ENCODE measurements around the gene HIP1. TPM values are rescaled to one million over a fixed set of nuclear protein-coding genes. Genes with fewer than 3 reads are reported as not detected.

The HIP1 gene
- total and polyA plus RNA-seq, 2 of the 13 experiments (the other 11 are each of a cell fraction or from before 2014, with no cell fraction given): 4.5 to 6.2 TPM

GRCh38 chr7:75727881-75728593 lies 10.7 kb downstream of the HIP1 start:
- FAIRE-seq (peak; percentile 90), ATAC-seq (peak; percentile 93), DNase-seq (ENCODE audit: low spot score) (peak; percentile 91)
- POLR2A ChIA-PET: no interaction called here
- 29% methylated on average over 7 of the region's 8 CpGs for WGBS (ENCODE audit: low lambda C conversion rate)
- intact Hi-C loops (cut with micrococcal nuclease; ENCODE audit: unreplicated experiment): no loop called here
- H3K9ac ChIP-seq (ENCODE audit: insufficient read depth, low read depth, low read length): peak overlapping the region; percentile 40
- CTCF ChIA-PET (ENCODE audit: low intra/inter-chr PET ratio, low total read pairs): no interaction called here
- peak overlapping the region; percentile 64 for H3K4me2 ChIP-seq (ENCODE audit: low read depth, low read length)
- no peaks in the 10 kb centered on the region for H3K79me2 ChIP-seq (ENCODE audit: insufficient read depth, low read length)
- peak overlapping the region in 1 of 3 experiments; percentile 25; a peak in 2 of 6 replicates for H3K4me3 ChIP-seq (replicated peaks in 1 of 3; ENCODE audit: insufficient read depth in 1 of 3, low read depth in 2 of 3, low read length in 3 of 3)
- peak overlapping the region; percentile 39 for H3K27ac ChIP-seq (ENCODE audit: extremely low read length, insufficient read depth, low read length)
- BruUV-seq (replicated peaks): no TSS peak
- no peaks in the 10 kb centered on the region for H3K9me3 ChIP-seq (ENCODE audit: low read length)
- H4K20me1 ChIP-seq (ENCODE audit: insufficient read depth, low read length): no peaks in the 10 kb centered on the region
- H2AFZ ChIP-seq (ENCODE audit: low read length): no peak overlapping the region
- H3K36me3 ChIP-seq (replicated peaks in 1 of 2; ENCODE audit: control insufficient read depth in 1 of 2, insufficient read depth in 2 of 2, low read length in 2 of 2): no peaks in the 10 kb centered on the region
- peaks cover 24% of the 10 kb centered on the region for H3K4me1 ChIP-seq (ENCODE audit: insufficient read depth, low read length)
- in situ Hi-C loops (cut with HindIII; ENCODE audit: extremely low pct_ligation_motif_present, low pct_unique_long_range_greater_than_20kb): no loop called here
- no peaks in the 10 kb centered on the region for H3K27me3 ChIP-seq (ENCODE audit: control insufficient read depth in 1 of 2, insufficient read depth in 2 of 2, low read length in 2 of 2)
- no peak for TF ChIP-seq RNF2 (conservative IDR thresholded peaks at IDR 0.05; ENCODE audit: low read depth)
- no peak for TF ChIP-seq MATR3 (CRISPR knock-in tag; IDR thresholded peaks at IDR 0.05)
- TF ChIP-seq ZNF780A (CRISPR knock-in tag; IDR thresholded peaks at IDR 0.05): no peak
- no peak for TF ChIP-seq TRIM24 (CRISPR knock-in tag; IDR thresholded peaks at IDR 0.05)
- peak; percentile 77; the same call in 1 of the 2 replicates for TF ChIP-seq RXRB (CRISPR knock-in tag; IDR thresholded peaks at IDR 0.05; ENCODE audit: borderline replicate concordance)
- TF ChIP-seq CREB1 (IDR thresholded peaks at IDR 0.05): no peak
- no peak for TF ChIP-seq CREB1 (CRISPR knock-in tag; IDR thresholded peaks at IDR 0.05)
- TF ChIP-seq ZSCAN5A (CRISPR knock-in tag; IDR thresholded peaks at IDR 0.05; ENCODE audit: borderline replicate concordance): no peak
- TF ChIP-seq NBN (conservative IDR thresholded peaks at IDR 0.05): no peak
- no peak for TF ChIP-seq PREB (CRISPR knock-in tag; IDR thresholded peaks at IDR 0.05)
- TF ChIP-seq ZNF280D (CRISPR knock-in tag; IDR thresholded peaks at IDR 0.05): no peak
- no peak for TF ChIP-seq SNRNP70 (IDR thresholded peaks at IDR 0.05; ENCODE audit: low read depth, low read length)
- no peak for TF ChIP-seq NCOA5 (CRISPR knock-in tag; IDR thresholded peaks at IDR 0.05)
- TF ChIP-seq U2AF2 (IDR thresholded peaks at IDR 0.05; ENCODE audit: low read depth, low read length): no peak
- 0 out of 2 replicates have a peak, but pooled peaks have one; percentile 63 for TF ChIP-seq HMG20B (CRISPR knock-in tag; conservative IDR thresholded peaks at IDR 0.05)
- TF ChIP-seq CERS6 (CRISPR knock-in tag; IDR thresholded peaks at IDR 0.05): no peak
- no peak for TF ChIP-seq MAFK (conservative IDR thresholded peaks at IDR 0.05 in 1 of 2, IDR thresholded peaks at IDR 0.05 in 1 of 2; ENCODE audit: low read length in 2 of 2)

Data from HepG2 (cell line).